KOPT-K1 (cell line): ENCODE measurements around the gene SETD4.

Source experiments
- H3K27ac ChIP-seq: fragments of 200-600 bp; sonication (generic); 2 replicates; pipeline ENCODE4 v1.5.1; 2016; ENCODE audit warnings: antibody characterized with exemption, mild to moderate bottlenecking, low read depth, low read length; ENCODE audit not compliant: poor library complexity, severe bottlenecking
- H3K36me3 ChIP-seq: fragments of 200-600 bp; sonication (generic); 2 replicates; pipeline ENCODE4 v1.5.1; 2017; ENCODE audit warnings: antibody characterized with exemption, mild to moderate bottlenecking, low read length, moderate library complexity; ENCODE audit not compliant: insufficient read depth
- H3K9me3 ChIP-seq: fragments of 200-600 bp; sonication (generic); 2 replicates; pipeline ENCODE4 v1.5.1; 2017; ENCODE audit warnings: antibody characterized with exemption, low read length, mild to moderate bottlenecking; ENCODE audit not compliant: insufficient read depth, poor library complexity, severe bottlenecking

The SETD4 gene

DNA sequence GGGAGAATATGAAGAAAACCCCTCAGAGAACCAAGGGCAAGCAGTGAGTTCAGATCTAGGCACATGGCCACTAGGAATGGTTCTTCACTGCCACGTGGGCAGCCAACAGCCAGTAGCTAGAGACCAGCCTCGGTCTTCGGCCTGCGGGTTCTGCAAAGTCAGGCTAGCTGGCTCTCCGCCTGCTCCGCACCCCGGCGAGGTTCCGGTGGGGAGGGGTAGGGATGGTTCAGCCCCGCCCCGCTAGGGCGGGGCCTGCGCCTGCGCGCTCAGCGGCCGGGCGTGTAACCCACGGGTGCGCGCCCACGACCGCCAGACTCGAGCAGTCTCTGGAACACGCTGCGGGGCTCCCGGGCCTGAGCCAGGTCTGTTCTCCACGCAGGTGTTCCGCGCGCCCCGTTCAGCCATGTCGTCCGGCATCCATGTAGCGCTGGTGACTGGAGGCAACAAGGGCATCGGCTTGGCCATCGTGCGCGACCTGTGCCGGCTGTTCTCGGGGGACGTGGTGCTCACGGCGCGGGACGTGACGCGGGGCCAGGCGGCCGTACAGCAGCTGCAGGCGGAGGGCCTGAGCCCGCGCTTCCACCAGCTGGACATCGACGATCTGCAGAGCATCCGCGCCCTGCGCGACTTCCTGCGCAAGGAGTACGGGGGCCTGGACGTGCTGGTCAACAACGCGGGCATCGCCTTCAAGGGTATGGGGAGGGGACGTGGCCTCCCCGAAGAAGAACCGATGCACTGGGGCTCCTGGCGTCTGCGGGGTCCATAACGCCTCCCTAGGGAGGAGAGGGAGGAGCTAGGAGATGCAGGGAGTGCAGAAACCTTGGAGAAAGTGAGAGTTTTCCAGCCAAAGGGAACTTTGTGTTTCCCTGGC lies 9.6 kb upstream of the SETD4 start, which contains the start of gene CBR1:
TSS of gene CBR1 (plus strand) at position 312 of the 871 bp plus-strand sequence. CDS start at position 404, 92 bp downstream.
- no peaks in the 10 kb centered on the region for H3K36me3 ChIP-seq
- H3K9me3 ChIP-seq, result peaks cover 23% of the 10 kb centered on the region
- H3K27ac ChIP-seq, result peak within 1 kb of the TSS; percentile 39

DNA sequence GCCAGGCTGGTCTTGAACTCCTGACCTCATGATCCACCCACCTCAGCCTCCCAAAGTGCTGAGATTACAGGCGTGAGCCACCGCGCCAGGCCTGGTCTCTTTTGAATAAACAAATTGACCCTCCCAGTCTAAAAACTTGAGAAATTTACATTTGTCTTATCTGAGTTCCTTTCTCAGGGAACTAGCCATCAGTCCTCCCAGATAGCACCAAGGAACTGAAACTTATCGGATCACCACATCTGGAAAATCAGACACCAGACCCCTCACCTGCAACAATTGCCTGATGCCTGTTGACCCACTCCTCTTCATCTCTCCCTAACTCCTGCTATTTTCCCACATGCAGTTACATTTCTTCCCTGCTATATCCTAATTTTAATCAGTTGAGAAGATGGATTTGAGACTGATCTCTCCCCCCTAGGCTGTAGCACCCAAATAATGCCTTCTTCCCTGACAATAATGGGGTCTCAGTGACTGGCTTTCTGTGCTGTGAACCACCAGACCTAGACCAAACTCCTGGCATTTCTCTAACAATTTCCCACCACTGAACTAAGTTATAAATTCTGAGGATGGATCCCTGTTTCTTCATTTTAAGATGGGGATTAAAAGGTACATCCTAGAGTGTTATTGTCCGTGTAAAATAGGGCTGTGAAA lies 8.5 kb upstream of the SETD4 start:
- Histone ChIP-seq H3K27ac (no peak overlapping the region), H3K36me3 (no peaks in the 10 kb centered on the region), H3K9me3 (peaks cover 23% of the 10 kb centered on the region)

DNA sequence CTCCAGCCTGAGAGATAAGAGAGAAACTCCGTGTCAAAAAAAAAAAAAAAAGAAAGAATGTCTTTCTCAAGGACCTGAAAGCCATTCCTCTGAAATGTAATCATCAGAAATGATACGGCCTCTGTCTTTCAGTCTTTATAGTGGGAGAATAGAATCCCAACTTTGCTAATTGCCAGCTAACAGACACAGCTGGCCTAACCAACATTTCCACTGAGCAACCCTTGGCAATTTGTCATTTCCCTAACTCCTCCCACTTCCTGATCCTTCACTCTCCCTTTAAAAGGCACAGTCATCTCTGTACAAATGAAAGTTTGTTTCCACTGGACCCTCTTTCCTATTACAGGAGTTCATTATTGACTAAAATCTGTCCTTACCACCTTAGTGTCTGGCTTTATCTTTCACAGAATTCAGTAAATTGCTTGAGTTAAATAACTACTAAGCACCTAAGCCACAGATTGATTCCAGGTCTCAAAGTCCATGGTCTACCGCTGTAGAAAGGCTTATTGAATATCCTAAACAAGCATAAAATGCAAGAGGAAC lies 5.2 kb upstream of the SETD4 start:
- Histone ChIP-seq H3K9me3 (peaks cover 23% of the 10 kb centered on the region), H3K27ac (no peak overlapping the region), H3K36me3 (no peaks in the 10 kb centered on the region)

DNA sequence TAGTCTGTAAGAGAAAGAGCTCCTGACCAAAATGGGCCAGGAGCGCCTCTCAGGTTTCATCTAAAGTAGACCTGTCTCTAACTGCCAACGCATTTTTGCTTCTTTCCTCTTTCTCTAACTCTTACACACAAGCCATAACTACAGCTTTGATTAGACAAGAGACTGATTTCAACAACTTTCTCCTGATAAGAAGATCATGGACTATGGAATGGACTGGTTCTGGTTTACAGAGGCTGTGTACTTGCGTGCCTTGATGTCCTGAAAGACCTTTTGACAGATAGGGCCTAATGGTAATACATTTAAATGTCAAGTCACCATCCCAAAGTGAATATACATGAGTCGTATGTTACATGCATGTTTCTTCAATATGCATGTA lies 3.7 kb upstream of the SETD4 start:
- H3K27ac ChIP-seq, result no peak overlapping the region
- peaks cover 15% of the 10 kb centered on the region for H3K9me3 ChIP-seq

DNA sequence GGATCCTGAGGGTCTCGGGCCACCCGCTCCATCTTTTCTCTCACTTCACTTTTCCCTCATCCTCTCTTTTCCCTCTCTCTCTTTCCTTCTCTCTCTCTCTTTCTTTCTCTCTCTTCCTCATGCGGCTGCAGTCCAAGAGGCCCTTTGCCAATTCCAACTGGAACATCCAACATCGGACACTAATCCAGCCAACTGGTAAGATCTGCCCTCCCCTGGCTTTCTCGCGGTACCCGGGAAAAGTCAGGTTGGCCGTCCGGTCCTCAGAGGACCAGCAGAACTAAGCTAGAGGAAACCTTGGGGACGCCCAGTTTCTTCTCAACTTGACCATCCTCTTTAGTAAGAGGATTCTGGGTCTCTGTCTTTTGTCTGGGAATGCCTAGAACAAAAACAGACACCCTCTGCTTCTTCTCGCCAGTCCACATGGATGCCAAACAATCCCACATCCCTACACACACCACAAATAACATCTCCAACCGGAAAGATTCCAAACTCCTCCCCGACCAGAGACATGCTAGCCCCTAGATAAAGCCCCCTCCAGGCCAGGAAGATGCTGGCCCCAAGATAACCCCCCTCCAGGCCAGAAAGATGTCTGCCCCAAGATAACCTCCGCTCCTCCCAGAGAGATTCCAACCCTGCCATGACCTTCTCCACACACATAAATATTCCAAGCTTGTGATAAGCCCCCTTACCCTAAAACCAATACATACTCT lies 3.2 kb upstream of the SETD4 start:
- peaks cover 4% of the 10 kb centered on the region; the same call in 1 of the 2 replicates for H3K36me3 ChIP-seq
- peaks cover 9% of the 10 kb centered on the region for H3K9me3 ChIP-seq
- H3K27ac ChIP-seq, result no peak overlapping the region

More for the DNA sequence above, 3.7 kb upstream of the SETD4 start:
- no peaks in the 10 kb centered on the region for H3K36me3 ChIP-seq

DNA sequence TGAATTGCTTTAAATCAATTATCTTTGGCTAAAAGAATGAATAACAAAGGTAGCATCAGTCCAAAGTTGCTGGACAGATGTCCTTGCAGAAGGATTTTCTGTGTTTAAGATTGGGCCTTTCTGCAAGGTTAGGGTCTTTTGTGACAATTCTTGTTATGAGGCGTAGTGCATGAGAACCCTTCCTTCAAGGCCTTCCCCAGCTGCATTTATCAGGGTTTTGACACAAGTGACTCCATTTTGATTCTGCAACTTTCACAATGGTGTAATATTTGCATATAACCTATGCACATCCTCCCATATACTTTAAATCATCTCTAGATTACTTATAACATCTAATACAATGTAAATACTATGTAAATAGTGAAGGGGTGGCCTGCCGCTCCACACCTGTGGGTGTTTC lies 1.1 kb upstream of the SETD4 start:
- H3K36me3 ChIP-seq, result peaks cover 25% of the 10 kb centered on the region
- no peaks in the 10 kb centered on the region for H3K9me3 ChIP-seq
- H3K27ac ChIP-seq, result no peak overlapping the region

DNA sequence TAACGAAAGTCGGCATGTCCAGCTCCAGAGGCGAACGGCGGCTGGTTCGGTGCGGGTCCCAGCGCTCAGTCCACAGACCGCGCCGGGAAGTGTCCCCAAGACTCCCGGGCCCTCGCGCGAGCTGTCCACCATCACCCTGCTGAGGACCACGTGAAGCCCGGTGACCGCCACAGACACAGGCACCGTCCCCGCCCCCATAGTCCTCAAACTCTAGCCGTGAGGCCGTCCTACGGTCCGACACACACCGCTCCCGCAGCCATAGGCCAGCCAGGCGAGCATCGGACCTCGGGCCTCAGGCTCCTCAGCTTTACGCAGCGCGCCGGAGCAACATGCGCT lies 535 bp downstream of the SETD4 start:
- Histone ChIP-seq H3K27ac (peak overlapping the region; percentile 76), H3K36me3 (peaks cover 41% of the 10 kb centered on the region), H3K9me3 (no peaks in the 10 kb centered on the region)

DNA sequence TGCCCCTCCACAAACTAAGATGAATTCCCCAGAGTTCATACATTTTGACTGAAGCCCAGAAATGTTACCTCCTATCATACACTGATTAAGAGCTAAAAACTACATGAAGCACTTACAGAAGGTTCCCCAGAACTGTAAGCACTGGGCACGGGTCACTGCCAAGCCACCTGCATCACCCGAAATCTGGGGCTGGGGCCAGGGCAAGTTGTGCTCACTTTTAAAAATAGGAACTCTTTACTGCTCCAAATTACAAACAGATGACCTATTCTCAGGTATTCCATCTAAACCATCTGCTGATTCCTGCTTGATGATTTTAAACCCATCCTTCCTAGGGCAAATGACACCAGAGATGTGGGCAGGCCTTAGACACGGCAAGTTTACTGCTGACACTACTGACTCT lies 4.8 kb downstream of the SETD4 start:
- Histone ChIP-seq H3K9me3 (no peaks in the 10 kb centered on the region), H3K27ac (no peak overlapping the region), H3K36me3 (peaks cover 72% of the 10 kb centered on the region)

DNA sequence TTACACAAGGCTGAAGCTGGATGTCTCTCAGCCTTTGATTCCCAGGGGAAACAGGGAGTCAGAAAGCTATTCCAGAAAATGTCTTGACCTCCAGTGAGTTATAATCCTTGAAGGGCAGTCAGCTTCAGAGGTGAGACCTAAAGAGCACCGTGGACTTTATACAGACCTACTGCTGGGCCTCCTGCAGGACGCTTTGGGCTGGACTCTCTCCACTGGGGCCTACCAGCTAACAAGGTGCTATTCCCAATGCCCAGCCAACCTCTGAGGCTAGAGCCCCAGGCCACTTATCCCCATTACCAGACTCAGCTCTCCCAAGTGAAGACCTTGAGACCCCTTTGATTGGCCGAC lies 6.6 kb downstream of the SETD4 start:
- Histone ChIP-seq H3K36me3 (peaks cover 88% of the 10 kb centered on the region), H3K27ac (no peak overlapping the region), H3K9me3 (no peaks in the 10 kb centered on the region)

DNA sequence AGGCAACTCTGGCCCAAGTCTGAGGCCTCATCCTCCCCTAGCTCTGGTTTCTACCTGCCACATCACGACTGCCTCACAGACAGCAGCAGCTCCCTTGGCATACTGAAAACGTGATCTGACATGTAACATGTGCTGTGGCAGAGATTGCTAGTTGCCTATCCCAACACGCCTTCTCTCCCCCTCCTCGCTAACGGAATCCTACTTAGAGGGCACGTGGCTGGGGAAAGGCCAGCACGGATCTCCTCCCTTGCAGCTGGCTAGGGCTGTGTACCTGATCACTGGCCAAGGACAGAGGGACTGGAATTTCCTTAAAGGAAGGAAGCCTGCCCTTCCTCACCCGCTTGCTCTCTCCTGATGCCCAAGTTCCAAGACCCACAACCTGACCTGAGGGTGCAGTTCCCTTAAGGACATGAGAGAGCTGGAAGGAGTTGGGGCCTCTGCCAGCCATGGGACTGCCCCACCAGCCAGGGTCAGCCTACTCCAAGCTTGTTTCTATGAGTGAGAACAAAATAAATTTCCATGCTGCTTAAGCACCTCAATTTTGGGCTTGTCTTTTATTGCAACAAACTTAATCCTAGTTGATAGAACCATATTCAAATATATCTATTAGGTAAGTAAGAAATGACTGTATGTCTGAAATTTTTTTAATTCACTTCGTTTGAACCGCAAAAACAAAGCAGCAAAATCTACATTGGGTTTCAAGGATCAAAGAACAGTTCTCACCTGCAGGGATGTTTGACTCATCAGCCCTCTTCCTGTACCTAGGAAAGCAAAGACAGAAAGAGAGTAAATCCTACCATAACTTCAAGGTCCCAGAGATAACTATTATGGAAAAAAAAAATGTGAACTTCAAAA lies 7.2 kb downstream of the SETD4 start:
- H3K27ac ChIP-seq, result no peak overlapping the region
- no peaks in the 10 kb centered on the region for H3K9me3 ChIP-seq
- peaks cover 88% of the 10 kb centered on the region for H3K36me3 ChIP-seq

DNA sequence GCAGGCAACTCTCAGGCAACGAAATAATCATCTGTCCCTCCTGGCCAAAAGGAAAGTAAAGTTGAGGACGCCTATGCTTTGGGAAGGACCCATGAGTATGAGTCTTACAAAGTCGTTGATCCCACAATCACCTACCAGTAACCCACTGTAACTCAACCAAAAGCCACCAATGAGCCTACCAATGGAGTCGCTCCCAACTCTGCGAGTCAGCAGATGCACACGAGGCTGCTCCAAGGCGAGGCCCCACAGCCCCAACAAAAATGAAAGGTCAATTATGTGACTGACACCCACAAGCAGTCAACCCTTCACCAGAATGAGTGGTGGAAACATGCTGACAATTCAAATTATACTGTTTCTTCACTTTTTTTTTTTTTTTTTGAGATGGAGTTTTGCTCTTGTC lies 12.0 kb downstream of the SETD4 start:
- Histone ChIP-seq H3K27ac (no peak overlapping the region), H3K36me3 (peaks cover 87% of the 10 kb centered on the region), H3K9me3 (no peaks in the 10 kb centered on the region)

DNA sequence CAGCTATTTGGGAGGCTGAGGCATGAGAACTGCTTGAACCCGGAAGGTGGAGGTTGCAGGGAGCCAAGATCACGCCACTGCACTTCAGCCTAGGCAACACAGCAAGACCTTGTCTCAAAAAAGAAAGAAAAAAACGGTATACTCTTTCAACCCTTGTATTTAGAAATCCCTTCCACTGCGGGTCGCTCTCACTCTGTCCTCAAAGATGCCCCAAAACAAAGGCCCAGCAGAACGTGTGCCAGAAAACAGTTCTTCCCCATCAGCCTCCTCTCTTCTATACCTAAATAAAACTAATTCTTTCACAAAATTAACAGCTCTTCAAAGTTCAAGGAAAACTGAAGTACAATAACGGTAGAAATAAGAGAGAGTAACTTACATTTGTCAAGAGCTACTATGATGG lies 13.2 kb downstream of the SETD4 start:
- peaks cover 88% of the 10 kb centered on the region for H3K36me3 ChIP-seq
- no peaks in the 10 kb centered on the region for H3K9me3 ChIP-seq
- H3K27ac ChIP-seq, result no peak overlapping the region

DNA sequence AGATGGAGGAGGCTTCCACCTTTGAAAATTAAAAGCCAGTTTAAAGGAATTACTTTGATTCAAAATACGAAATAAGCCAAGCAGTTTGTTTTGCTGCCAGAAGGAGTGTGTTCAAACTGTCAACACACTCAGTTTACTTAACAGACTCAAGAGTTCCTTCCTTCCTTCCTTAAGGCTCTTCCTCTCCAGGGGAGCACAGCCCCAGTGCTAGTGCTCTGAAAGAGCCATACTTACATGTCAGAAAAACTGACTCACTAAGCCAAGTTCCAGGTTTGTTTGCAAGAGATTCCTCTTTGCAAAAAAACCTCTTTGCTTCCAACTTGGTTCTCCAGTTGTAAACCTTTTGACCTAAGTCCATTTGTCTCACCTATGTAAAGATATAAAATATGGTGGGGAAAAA lies 14.3 kb downstream of the SETD4 start:
- Histone ChIP-seq H3K36me3 (peaks cover 95% of the 10 kb centered on the region), H3K9me3 (no peaks in the 10 kb centered on the region), H3K27ac (no peak overlapping the region)

DNA sequence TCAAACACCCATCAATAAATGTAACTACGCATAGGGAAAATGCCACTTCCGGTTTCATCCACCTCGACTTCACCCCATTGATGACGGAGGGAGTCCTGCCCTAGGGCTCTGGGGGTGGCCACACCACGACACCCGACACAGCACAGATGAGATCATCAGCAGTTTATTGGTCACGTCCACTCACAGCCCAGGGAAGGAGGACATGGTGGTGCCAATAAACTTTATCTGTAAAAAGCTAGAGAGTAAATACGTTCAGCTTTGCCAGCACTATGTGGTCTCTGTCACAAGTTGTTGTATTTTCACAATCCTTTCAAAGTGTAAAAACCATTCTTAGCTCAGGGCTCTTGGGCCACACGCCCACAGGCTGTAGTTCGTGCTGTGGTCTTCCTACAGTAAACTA lies 16.3 kb downstream of the SETD4 start:
- H3K9me3 ChIP-seq, result no peaks in the 10 kb centered on the region
- H3K36me3 ChIP-seq, result peaks cover 93% of the 10 kb centered on the region
- no peak overlapping the region for H3K27ac ChIP-seq
